Glutamatergic neuron (in vitro differentiated cells): Measurements from ENCODE around the gene SKI. TPM values are rescaled to one million over a fixed set of nuclear protein-coding genes. Genes with fewer than 3 reads are reported as not detected.

Experiments
- DNase-seq: peaks from one replicate; pipeline ENCODE4 v3.0.0; 2022
- H3K27ac Mint-ChIP-seq: one replicate; pipeline ENCODE4 v1.8.0; 2020; ENCODE audit warnings: mild to moderate bottlenecking, mixed read lengths, inconsistent platforms; ENCODE audit not compliant: unreplicated experiment
- H3K27me3 Mint-ChIP-seq: one replicate; pipeline ENCODE4 v1.8.0; 2020; ENCODE audit warnings: mild to moderate bottlenecking, moderate library complexity, mixed read lengths, inconsistent platforms; ENCODE audit not compliant: unreplicated experiment
- H3K36me3 Mint-ChIP-seq: one replicate; pipeline ENCODE4 v1.8.0; 2020; ENCODE audit warnings: mild to moderate bottlenecking, mixed read lengths, inconsistent platforms; ENCODE audit not compliant: unreplicated experiment
- H3K4me1 Mint-ChIP-seq: one replicate; pipeline ENCODE4 v1.8.0; 2020; ENCODE audit warnings: mild to moderate bottlenecking, low read depth, mixed read lengths, inconsistent platforms; ENCODE audit not compliant: unreplicated experiment
- H3K4me3 Mint-ChIP-seq: one replicate; pipeline ENCODE4 v1.8.0; 2020; ENCODE audit warnings: mild to moderate bottlenecking, mixed read lengths, inconsistent platforms; ENCODE audit not compliant: unreplicated experiment
- H3K9me3 Mint-ChIP-seq: one replicate; pipeline ENCODE4 v1.8.0; 2020; ENCODE audit warnings: mild to moderate bottlenecking, moderate library complexity, mixed read lengths, inconsistent platforms; ENCODE audit not compliant: unreplicated experiment
- total RNA-seq: library from RNA; stranded (reverse); fragmentation: NEBNext Ultra II Directional; extraction: Animal tissue kit (Norgen Biotek cat#: 25700); gene quantifications from one replicate; pipeline ENCODE4 v1.2.1, GENCODE V29; 2021; ENCODE audit not compliant: unreplicated experiment
- TF ChIP-seq, protein P1 (sequence below): fragments of 200-600 bp; sonication (generic); IDR thresholded peaks from one replicate; pipeline ENCODE4 v1.5.0; 2021; ENCODE audit not compliant: partially characterized antibody, unreplicated experiment

SKI gene
- total RNA-seq, 1 donor from 2014 or later, result 143 TPM

- Mint-ChIP-seq H3K4me3 (peak overlapping the region; percentile 99), H3K36me3 (no peaks in the 10 kb centered on the region), H3K4me1 (peaks cover 41% of the 10 kb centered on the region), H3K9me3 (peaks cover 42% of the 10 kb centered on the region), H3K27me3 (peaks cover 38% of the 10 kb centered on the region), H3K27ac (peak overlapping the region; percentile 95)
- no peak for DNase-seq
- TF ChIP-seq, protein P1, sequence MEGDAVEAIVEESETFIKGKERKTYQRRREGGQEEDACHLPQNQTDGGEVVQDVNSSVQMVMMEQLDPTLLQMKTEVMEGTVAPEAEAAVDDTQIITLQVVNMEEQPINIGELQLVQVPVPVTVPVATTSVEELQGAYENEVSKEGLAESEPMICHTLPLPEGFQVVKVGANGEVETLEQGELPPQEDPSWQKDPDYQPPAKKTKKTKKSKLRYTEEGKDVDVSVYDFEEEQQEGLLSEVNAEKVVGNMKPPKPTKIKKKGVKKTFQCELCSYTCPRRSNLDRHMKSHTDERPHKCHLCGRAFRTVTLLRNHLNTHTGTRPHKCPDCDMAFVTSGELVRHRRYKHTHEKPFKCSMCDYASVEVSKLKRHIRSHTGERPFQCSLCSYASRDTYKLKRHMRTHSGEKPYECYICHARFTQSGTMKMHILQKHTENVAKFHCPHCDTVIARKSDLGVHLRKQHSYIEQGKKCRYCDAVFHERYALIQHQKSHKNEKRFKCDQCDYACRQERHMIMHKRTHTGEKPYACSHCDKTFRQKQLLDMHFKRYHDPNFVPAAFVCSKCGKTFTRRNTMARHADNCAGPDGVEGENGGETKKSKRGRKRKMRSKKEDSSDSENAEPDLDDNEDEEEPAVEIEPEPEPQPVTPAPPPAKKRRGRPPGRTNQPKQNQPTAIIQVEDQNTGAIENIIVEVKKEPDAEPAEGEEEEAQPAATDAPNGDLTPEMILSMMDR, result no peak
These were observed 4.9 kb downstream of the SKI start for GRCh38 chr1:2232916-2233438.

- H3K4me1 Mint-ChIP-seq, result peaks cover 41% of the 10 kb centered on the region
- peak overlapping the region; percentile 99 for H3K4me3 Mint-ChIP-seq
- peak overlapping the region; percentile 95 for H3K27ac Mint-ChIP-seq
- no peak for DNase-seq
- no peaks in the 10 kb centered on the region for H3K36me3 Mint-ChIP-seq
- H3K27me3 Mint-ChIP-seq, result peaks cover 38% of the 10 kb centered on the region
- H3K9me3 Mint-ChIP-seq, result peaks cover 42% of the 10 kb centered on the region
- TF ChIP-seq, protein P1, result no peak
These were observed 5.3 kb downstream of the SKI start for GRCh38 chr1:2233468-2233867.

DNA sequence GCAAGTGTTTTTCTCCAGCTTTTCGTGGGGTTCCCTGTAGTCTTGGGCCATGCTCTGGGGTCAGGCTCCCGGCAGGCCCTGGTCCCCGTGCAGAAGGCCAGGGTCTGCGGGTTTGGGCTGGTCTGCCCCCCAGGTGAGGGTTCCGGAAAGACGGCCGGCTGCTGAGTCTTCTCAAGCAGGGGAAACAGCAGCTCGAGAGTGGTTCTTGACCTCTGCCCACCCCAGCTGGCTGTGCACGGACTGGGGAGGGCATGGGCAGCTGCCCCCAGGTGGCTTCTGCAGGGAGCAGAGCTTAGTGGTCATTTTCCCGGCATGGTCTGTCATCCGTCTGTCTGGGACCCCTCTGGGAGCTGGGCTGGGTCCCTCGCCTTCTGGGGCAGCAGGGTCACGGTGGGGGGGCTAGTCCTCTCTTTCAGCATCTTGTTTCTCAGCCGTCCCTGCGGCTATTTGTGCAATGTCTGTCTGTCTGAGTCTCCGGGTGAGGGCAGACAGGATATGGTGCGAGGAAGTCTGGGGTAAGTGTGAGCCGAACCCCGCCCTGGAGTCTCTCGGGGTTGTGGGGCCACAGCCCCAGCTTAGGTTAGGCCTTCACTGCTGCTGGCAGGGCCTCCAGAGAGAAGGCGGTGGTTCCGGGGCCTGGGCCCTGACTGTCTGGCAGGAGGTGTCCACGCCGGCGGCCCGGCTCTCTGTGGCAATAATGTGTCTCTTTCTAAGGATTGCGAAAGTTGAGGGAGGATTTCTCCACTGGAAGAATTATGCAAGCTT is 6.1 kb downstream of the SKI start:
- TF ChIP-seq, protein P1, result no peak
- H3K36me3 Mint-ChIP-seq, result no peaks in the 10 kb centered on the region
- peak overlapping the region; percentile 95 for H3K27ac Mint-ChIP-seq
- no peak for DNase-seq
- H3K27me3 Mint-ChIP-seq, result peaks cover 35% of the 10 kb centered on the region
- H3K4me1 Mint-ChIP-seq, result peaks cover 41% of the 10 kb centered on the region
- peak overlapping the region; percentile 99 for H3K4me3 Mint-ChIP-seq
- H3K9me3 Mint-ChIP-seq, result peaks cover 42% of the 10 kb centered on the region

DNA sequence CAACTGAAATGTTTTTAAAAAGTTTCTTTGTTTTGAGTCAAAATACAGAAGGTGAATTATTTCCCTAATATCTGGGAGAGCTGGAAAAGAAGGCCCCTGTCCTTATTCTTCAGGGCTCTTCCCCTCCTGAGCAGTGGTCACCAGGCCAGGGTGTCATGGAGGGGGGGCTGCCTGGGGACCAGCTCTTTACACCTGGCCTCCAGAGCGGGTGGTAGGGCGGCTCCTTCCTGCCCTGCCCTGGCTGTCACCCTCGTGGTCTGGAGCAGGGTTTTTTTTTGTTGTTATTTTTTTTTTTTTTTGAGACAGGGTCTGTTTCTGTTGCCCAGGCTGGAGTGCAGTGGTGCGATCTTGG is 6.6 kb downstream of the SKI start:
- no peaks in the 10 kb centered on the region for H3K36me3 Mint-ChIP-seq
- H3K9me3 Mint-ChIP-seq, result peaks cover 41% of the 10 kb centered on the region
- peaks cover 34% of the 10 kb centered on the region for H3K27me3 Mint-ChIP-seq
- peaks cover 45% of the 10 kb centered on the region for H3K4me1 Mint-ChIP-seq
- peak overlapping the region; percentile 95 for H3K27ac Mint-ChIP-seq
- TF ChIP-seq, protein P1, result no peak
- peak overlapping the region; percentile 99 for H3K4me3 Mint-ChIP-seq
- DNase-seq, result no peak

DNA sequence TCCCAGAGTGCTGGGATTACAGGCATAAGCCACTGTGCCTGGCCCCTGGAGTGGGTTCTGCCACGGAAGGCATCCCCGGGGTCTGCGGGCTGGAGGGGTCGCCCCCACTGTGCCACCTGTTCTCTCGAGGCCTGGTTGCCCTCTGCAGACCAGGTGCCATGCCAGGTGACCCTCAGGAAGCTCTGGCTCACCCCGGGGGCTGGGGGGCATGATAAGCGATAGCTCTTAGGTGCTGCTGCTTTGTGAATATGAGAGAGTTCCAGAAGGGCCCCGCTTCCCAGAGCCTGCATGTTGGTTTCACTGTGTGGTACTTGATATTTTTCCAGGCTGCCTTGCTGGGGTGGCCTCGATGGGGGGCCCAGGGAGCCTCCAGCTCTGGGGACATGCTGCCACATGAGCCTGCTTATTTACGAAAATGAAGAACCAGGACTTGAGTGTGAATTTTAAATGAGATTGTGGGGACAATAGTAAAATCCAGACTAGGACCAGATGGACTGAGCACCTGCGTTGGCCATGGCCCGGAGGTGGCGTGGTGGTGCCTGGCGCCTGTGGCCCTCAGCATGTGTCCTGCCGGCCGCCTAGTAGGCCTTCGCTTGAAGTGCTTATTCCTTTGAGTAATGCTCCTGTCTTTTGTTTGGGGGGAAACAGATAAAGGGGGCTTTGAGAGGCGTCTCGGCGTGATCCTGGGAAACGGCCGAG is 7.3 kb downstream of the SKI start:
- no peak for DNase-seq
- TF ChIP-seq, protein P1, result no peak
- Mint-ChIP-seq H3K27ac (peak overlapping the region; percentile 64), H3K36me3 (no peaks in the 10 kb centered on the region), H3K27me3 (peaks cover 34% of the 10 kb centered on the region), H3K4me3 (peak overlapping the region; percentile 69), H3K9me3 (peaks cover 40% of the 10 kb centered on the region), H3K4me1 (peaks cover 51% of the 10 kb centered on the region)
